ENCODE data around the gene TNNC2.
"Not testable (repeated sequence)": the region's sequence is repeated elsewhere in the genome, so short reads cannot be mapped to it uniquely, and the experiment has no call there.

DNA sequence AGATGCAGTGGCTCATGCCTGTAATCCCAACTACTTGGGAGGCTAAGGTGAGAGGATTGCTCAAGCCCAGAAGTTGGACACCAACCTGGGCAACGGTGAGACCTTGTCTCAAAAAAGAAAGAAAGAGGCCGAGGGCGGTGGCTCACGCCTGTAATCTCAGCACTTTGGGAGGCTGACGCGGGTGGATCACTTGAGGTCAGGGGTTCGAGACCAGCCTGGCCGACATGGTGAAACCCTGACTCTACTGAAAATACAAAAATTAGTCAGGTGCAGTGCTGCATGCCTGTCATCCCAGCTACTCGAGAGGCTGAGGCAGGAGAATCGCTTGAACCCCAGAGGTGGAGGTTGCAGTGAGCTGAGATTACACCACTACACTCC, 47.0 kb upstream of the TNNC2 start:
- TF ChIP-seq TBP (CRISPR knock-in tag; IDR thresholded peaks at IDR 0.05); NFIC (IDR thresholded peaks at IDR 0.05; ENCODE audit: low read length); POLR2AphosphoS2 (IDR thresholded peaks at IDR 0.05; ENCODE audit: low read depth, low read length); POLR2A (IDR thresholded peaks at IDR 0.05; ENCODE audit: insufficient read depth in 1 of 2, low read depth in 2 of 2, low read length in 2 of 2); MAFG (CRISPR knock-in tag; IDR thresholded peaks at IDR 0.05): not testable (repeated sequence)
- TF ChIP-seq, protein P1, sequence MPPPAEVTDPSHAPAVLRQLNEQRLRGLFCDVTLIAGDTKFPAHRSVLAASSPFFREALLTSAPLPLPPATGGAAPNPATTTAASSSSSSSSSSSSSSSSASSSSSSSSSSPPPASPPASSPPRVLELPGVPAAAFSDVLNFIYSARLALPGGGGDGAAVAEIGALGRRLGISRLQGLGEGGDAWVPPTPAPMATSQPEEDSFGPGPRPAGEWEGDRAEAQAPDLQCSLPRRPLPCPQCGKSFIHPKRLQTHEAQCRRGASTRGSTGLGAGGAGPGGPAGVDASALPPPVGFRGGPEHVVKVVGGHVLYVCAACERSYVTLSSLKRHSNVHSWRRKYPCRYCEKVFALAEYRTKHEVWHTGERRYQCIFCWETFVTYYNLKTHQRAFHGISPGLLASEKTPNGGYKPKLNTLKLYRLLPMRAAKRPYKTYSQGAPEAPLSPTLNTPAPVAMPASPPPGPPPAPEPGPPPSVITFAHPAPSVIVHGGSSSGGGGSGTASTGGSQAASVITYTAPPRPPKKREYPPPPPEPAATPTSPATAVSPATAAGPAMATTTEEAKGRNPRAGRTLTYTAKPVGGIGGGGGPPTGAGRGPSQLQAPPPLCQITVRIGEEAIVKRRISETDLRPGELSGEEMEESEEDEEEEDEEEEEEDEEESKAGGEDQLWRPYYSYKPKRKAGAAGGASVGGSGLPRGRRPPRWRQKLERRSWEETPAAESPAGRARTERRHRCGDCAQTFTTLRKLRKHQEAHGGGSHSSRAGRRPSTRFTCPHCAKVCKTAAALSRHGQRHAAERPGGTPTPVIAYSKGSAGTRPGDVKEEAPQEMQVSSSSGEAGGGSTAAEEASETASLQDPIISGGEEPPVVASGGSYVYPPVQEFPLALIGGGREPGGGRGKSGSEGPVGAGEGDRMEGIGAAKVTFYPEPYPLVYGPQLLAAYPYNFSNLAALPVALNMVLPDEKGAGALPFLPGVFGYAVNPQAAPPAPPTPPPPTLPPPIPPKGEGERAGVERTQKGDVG (CRISPR knock-in tag; IDR thresholded peaks at IDR 0.05; ENCODE audit: borderline replicate concordance) = not testable (repeated sequence)
